GM18502 (cell line): ENCODE data around the gene LIX1L.

Source experiments
- ATAC-seq: cut with Tn5 transposase; IDR thresholded peaks from one replicate; pipeline ENCODE4 v1.9.1; 2021; ENCODE audit warnings: mild to moderate bottlenecking; ENCODE audit not compliant: unreplicated experiment, poor library complexity

LIX1L gene

GRCh38 chr1:145964328-145965118 is 6.7 kb upstream of the LIX1L start, which contains the start of the genes ANKRD34A and POLR3GL:
Gene ANKRD34A (minus strand): TSS chr1:145964575. CDS start chr1:145961759, 2,816 bp downstream.
Gene POLR3GL (plus strand): TSS chr1:145964690. CDS start chr1:145974866, 10,176 bp downstream.
- ATAC-seq = peak; percentile 88

DNA sequence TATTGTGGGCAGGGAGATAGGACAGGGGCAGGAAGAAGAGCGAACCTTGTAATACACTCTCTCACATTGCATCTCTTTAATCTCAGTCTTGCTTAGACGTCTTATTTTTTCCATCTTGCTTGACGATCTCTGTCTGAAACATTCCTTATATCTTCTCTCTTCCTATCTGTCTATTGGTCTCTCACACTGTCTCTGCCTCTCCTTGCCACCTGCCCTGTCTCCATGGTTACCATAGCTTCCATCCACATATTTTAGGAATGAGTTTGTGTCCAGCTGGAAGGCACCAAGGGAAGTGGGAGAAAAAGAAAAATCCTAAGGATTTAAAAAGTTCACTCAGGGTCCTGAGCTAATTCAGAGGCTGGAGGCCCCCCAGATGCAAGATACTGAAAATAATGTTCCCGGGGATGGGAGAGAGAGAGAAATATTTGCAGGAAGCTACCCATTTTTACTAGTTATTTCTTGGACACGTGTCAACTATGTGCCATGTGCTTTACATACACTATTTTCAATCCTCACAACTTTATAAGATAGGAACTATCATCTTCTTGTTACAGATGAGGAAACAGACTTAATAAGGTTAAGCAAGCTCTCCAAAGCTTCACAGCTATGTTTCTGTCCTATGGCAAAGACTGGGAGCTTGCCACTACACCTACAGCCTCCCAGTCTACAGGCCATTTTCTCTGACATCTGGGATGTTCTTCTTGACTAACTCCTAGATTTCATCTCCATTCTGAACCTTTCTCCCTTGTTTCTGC is 5.6 kb upstream of the LIX1L start:
- no peak for ATAC-seq

GRCh38 chr1:145962157-145963102 is 4.6 kb upstream of the LIX1L start:
- ATAC-seq = no peak

GRCh38 chr1:145961425-145962156 is 3.8 kb upstream of the LIX1L start:
- no peak for ATAC-seq

- ATAC-seq = no peak
Observed at GRCh38 chr1:145961109-145961424, 3.2 kb upstream of the LIX1L start.

GRCh38 chr1:145960468-145961108 is 2.8 kb upstream of the LIX1L start:
- ATAC-seq = no peak

- no peak for ATAC-seq
Observed at GRCh38 chr1:145959957-145960467, 2.2 kb upstream of the LIX1L start.

DNA sequence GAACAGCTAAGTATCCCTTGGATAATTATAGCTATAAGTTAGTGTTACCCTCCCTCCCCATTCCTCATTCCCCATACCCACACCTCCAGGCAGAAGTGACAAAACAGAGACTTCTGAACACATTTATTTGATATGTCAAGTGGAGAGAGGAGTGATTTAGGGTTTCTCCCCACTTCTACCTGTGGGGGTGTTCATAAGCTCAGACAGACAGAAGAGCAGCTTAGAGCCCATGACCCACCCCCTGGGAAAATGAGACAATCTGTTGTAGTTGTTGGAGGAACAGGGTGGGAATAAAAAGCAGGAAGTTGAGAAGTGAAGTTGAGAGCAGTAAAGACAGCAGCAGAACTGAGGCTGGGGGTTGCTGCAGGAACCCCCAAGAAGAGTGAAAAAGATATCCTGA is 1.5 kb upstream of the LIX1L start:
- no peak for ATAC-seq

DNA sequence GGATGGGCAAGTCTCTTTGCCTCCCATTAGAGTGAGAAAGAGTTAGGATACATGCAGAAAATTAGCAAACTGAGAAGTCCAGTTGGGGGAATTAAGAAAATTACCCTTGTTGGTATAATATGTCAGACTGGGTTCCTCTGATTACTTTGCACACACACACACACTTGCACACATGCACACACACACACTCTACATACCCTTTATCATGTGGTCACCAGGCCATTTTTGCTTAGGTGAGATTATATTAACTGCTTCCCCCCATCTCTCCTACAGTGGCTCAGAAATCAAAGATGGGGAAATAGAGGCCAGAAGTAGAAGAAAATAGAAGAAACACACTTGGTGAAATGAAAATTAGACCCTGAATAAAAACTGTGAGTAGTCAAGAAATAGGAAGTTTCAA is 917 bp upstream of the LIX1L start:
- ATAC-seq = no peak

- ATAC-seq = no peak
Observed at GRCh38 chr1:145956781-145957442, 905 bp downstream of the LIX1L start.

- ATAC-seq = no peak
Observed at GRCh38 chr1:145956361-145956760, 1.5 kb downstream of the LIX1L start.

DNA sequence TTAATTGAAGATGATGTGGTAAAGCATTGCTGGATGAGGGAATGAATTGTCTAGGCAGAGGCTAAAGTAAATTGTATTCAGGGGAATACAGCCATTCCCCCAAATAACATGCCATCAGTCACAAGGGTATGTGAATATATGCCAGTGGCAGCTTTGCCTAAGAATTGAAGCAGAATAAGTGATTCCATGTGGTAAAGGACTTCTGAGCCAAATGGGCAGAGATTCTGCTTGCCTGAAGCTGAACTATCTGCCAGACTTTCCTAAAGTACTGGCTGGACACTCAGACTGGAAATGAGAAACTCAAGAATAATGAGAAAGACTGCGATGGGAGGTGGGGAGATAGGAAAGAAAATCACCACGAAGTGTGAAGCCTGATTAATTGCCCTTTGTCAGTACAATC is 2.4 kb downstream of the LIX1L start:
- no peak for ATAC-seq

- no peak for ATAC-seq
Observed at GRCh38 chr1:145953861-145954260, 4.0 kb downstream of the LIX1L start.

DNA sequence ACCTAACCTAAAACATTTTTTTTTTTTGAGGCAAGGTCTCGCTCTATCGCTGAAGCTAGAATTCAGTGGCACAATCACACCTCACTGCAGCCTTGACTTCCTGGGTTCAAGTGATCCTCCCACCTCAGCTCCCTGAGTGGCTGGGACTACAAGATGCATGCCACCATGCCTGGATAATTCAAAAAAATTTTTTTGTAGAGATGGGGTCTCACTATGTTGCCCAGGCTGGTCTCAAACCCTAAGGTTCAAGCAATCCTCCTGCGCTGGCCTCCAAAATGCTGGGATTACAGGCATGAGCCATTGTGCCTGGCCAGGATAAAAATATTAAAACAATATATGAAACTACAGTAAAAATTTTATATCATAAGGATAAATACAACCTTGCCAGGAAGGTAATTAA is 4.9 kb downstream of the LIX1L start:
- ATAC-seq = no peak

- ATAC-seq = no peak
Observed at GRCh38 chr1:145951526-145951925, 6.3 kb downstream of the LIX1L start.

DNA sequence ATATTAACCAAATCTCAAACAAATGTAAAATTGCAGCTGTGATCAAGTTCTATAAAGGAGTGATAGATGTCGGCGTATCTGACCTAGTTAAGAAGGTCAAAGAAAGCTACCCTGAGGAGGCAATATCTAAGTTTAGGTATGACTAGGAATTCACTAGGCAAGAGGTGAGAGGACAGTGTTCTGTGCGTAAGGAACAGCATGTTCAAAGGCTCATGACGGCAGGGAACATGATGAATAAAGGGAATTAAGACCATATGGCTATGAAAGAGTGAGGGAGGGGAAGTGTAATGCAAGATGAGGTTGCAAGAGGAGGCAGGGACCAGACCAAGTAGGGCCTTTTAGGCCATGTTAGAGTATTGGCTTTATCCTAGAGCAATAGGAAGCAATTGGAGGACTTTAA is 8.6 kb downstream of the LIX1L start:
- no peak for ATAC-seq

GRCh38 chr1:145947551-145947950 is 10.3 kb downstream of the LIX1L start:
- ATAC-seq = no peak

DNA sequence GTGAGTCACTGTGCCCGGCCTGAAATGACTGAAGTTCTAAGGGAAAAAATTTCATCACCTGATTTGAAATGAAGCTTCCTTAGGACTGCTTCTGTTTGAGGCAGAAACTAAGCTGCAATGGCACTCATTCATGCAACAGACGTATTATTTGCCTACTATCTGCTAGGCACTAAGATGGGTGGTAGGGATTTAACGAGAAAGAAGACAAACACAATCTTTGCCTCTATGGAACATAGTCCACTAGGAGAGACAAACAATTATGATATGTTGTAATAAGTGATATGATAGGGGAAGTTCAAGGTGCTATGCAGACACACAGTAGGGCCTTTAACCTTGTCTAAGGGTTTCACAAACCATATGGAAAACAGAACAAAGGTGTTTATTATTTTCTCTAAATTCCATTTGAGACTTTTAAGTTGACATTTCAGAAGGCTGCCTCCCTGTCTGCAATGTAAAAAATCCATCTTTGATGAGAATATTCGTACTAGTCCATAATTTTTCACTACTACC is 11.3 kb downstream of the LIX1L start:
- ATAC-seq = no peak

GRCh38 chr1:145944532-145944931 is 13.3 kb downstream of the LIX1L start:
- no peak for ATAC-seq
